ENCODE measurements around the gene PIP4P1.
A peak's percentile ranks its signal among the peaks of the same experiment; 100 is the strongest.

The PIP4P1 gene

DNA sequence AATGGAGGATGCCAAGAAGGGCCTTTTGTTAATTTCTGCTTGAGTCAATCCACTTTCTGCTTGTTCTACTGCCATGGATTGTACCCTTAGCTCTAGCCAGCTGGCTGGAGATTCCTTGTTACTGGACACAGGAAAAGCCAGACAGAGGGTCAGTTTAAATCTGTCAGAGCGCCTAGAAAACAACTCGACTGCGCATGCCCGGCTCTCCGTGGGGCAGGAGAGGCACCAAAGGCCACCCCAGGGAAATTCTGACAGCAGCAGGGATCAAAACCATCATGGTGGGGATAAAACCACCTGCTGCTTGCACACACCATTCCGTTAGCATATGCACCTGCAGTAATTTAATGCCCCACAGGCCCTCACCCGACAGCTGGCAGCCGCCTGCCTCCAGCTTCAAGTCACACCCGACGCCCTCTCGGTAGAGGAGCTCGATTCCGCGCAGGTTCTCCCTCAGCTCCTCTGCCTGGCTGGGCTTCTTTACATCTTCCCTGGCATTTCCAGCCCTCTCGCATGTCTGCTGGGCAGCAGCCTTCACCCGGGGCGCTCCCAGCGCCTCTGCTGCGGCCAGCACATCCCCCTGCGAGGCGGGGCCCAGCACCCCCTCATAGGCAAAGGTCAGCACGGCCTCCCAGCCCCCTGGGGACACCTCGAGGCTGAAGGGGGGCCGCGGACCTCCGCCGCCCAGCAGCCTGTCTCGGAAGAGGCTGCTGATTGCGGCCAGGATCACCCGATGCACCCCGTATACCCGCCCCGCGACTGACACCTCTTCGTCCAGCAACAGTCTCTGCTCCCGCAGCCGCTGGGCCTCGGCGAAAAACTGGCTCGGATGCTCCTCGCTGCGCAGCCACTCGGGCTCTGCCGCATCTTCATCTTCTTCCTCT is 26.3 kb downstream of the PIP4P1 start:
- no peak for DNase-seq

- DNase-seq, result no peak
These were observed 31.2 kb downstream of the PIP4P1 start for GRCh38 chr14:20429801-20430669.

GRCh38 chr14:20428802-20429201 is 32.4 kb downstream of the PIP4P1 start:
- no peak for DNase-seq

DNA sequence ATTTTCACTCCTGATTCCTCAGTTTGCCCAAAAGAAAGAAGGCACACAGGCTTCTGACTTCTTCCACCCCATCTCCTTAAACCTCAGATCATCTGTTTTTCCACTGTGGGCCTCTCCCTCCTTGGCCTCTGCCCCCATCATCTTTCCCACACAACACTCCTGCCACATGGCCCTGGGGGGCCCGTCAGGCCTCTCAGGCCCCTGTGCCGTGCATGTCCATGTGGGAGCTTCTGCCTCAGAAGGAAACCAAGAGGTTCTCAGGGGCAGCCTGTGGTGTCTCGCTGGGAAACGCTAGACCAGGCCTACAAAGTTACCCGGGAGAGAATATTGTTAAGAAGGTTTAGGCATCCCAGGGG is 33.2 kb downstream of the PIP4P1 start:
- no peak for DNase-seq

DNA sequence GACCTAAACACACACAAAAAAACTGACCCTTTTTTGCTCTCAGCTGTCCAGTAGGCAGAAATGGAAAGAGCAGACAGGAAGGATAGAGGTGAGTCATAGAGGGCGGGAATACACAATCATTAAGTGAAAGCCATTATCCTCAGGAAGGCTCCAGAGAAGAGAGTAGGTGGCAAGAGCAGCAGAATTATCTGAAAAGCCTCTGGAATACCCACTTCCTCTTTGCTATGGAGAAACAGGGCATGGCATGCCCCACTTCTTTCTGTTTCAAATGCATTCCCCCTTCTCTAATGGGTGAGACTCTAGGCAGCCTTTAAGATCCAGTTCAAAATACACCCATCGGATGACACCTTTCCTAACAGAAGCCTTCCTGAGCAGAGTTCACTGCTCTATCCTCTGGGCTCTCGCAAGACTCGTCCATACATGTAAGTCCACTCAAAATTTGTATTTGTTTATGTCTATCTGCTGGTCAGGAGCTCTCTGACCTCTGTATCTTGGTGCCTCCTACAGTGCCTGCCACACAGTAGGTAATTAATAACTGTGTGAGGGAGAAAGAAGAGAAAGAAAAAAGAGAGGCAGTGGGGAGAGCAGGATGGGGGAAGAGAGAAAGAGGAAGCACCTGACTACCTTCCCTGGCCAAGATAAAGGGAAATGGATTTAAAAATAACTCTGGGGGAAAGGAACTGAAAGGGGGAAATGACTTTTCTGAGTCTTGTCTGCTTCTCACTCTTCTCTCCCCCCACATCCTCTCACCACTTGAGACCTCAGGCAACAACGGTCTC is 33.8 kb downstream of the PIP4P1 start:
- DNase-seq, result no peak

DNA sequence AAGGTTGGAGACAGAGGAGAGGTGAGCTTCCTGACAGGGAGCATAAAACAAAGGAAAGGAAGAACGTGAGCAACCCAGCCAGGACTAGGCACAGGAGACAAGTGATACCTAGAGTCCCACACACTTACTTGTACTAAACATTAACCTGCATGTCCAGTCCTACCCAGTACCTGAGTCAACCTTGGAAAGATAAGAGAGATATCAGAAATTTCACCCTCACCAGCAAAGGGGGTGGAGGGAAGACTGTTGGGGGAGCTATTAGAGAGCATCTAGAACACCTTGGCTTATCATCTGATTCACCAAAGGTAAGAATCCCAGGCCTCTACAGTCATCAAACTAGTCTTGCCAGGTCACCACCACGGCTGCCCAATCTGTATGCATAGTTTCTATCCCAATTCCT is 36.4 kb downstream of the PIP4P1 start:
- no peak for DNase-seq

- no peak for DNase-seq
These were observed 38.3 kb downstream of the PIP4P1 start for GRCh38 chr14:20422886-20423285.

GRCh38 chr14:20421267-20421666 is 40.0 kb downstream of the PIP4P1 start:
- no peak for DNase-seq

DNA sequence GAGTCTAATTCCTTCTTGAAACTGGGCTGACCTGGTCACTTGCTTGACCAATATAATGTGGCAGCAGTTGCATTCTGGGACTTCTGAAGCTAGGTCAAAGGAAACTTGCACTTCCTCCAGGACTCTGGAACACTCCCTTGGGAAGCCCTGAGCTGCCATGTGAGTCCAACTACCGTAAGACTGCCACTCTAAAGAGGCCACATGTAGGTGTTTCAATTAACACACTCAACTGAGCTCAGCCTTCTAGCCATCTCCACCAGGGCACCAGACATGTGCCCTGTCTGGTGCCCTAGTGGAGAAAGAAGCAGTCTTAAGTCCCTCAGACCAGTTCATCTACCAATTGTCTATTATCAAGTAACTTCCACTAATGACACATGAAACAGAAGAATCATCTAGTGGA is 41.8 kb downstream of the PIP4P1 start:
- DNase-seq, result no peak

DNA sequence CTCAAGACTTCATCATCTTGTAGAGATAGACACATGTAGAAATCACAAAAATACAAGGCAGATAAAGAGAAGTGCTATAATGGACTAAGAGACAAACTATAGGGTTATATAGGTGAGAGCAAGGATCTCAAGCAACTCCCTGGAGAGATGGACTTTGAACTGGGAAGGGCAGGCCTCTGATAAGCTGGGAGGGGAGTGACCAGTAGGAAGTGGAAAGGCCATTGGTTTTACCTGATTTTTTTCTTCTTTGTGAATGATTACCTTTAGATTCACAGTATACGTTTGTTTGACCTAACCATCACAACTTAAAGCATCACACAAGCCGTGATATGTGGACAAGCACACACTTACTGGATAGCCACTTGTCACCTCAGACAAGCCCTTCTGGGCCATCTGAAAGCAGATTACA is 42.7 kb downstream of the PIP4P1 start:
- no peak for DNase-seq

DNA sequence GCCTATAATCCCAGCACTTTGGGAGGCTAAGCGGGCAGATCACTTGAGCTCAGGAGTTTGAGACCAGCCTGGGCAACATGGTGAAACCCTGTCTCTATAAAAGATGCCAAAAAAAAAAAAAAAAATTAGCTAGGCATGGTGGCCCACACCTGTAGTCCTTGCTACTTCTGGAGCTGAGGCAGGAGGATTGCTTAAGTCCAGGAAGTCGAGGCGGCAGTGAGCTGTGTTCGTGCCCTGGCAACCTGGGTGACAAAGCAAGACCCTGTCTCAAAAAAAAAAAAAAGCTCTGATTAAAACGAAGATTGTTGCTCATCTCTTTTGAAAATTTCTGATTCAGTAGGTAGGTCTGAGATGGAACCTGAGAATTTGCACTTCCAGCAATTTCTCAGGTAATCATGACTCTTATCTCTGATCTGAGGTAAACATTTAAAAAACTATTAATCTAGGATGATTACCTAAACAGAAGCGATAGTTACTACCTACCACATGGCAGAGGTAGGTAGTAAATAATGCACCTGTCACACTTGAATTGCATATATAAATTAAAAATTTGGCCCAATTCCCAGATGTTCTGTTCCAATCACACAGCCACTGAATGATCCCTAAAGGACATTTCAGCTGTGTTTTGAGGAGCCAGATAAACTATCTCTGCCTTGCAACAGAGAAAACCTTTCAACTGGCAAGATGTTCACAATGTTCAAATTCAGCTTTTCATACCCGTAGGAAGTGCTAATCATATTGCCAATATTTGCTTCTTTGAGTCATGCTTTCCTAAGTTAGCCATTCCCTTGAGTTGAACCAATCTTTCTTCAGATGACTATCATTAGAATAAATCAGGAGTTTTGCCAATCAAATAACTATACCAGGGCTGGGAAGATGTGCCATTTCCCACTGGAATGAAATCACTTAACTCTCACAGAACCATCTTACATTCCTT is 43.7 kb downstream of the PIP4P1 start:
- DNase-seq, result no peak

- no peak for DNase-seq
These were observed 45.0 kb downstream of the PIP4P1 start for GRCh38 chr14:20416223-20416622.

GRCh38 chr14:20415782-20416206 is 45.4 kb downstream of the PIP4P1 start:
- no peak for DNase-seq

- no peak for DNase-seq
These were observed 47.5 kb downstream of the PIP4P1 start for GRCh38 chr14:20413744-20414082.

- peak; percentile 63 for DNase-seq
These were observed 48.1 kb downstream of the PIP4P1 start, which contains the start of gene TEP1 for GRCh38 chr14:20412876-20413743. Gene TEP1, minus strand, starts transcription at chr14:20413501. Its CDS starts 5,062 bp downstream, at chr14:20408439.

DNA sequence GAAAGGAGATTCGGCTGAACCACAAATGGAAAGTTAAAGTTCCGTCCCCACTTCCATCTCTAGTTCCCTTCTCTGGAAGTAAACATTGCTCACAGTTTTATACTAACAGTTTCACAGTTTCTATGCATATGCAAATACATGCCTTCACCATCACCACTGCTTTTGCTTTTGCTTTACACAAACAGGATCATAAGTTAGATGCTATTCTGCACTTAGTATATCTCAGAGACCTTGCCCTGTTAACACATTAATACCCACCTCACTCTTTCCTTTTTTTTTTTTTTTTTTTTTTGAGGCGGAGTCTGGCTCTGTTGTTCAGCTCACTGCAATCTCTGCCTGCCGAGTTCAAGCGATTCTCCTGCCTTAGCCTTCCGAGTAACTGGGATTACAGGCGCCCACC is 48.8 kb downstream of the PIP4P1 start:
- no peak for DNase-seq

DNA sequence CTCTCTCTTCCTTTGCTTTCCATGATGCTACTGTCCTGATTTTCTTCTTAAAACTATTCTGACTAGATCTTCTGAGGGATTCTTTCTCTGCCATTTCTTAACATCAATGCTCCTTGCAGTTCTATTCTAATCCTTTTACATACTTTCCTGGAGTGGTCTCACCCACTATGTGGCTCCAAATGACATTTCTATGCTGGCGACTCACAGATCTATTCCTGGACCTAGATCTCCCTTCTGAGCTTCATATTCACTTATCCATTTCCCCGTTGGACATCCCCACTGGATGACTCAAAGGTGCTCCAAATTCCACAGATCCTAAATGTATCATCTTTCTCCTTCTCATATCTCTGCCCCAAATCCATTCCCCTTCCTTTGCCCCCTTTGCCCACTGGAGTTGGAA is 52.0 kb downstream of the PIP4P1 start:
- DNase-seq, result no peak

All from NK-92 treated with Interleukin-12 subunit alpha and Interleukin-12 subunit beta, amount 100 ng/mL, for 24 hours (cell line).